ENCODE results near the gene CNOT10.

The CNOT10 gene

DNA sequence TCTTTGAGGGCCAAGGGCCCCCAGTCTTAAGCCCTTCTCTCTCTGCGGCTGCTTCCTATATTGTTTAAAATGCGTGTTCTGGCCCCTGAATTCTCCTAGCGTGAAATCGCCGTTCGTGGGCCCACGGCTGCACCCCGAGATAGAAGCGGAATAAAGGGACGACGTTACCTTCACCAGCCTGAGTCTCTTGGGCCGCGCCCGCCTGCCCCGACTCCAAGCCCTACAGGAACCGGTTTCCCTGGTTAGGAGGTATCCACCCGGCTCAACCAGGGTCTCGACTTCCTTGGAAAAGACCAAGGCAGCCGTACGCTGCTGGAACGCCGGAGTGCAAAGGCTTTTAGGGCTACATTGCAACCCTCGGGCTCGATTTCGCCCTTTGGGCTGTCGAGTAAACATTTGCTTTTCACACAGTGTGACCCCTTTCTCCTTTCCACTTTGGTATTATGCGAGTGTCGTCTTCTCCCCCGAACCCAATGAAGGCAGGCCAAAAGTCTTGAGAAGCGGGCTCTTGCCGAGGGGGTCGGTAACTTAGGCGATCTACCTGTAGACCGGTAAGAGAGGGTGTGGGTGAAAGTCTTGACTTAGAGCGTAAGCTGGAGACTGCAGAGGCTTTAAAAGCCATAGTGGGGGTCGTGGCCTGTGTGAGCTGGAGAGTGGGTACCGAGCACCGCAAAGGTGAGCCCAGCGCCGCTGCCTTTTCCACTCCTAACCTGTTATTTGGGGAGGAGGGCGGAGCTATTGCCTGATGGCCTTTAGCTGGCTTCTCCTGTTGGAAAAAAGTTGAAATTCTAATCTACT is 134.8 kb downstream of the CNOT10 start:
- Histone ChIP-seq H2AFZ (ENCODE audit: low read length) (no peak overlapping the region), H3K27ac (ENCODE audit: low read depth, low read length, poor library complexity, severe bottlenecking) (no peak overlapping the region), H3K4me3 (ENCODE audit: low read depth, low read length, poor library complexity, severe bottlenecking) (no peak overlapping the region), H3K9me3 (ENCODE audit: low read length) (no peaks in the 10 kb centered on the region), H3K79me2 (ENCODE audit: insufficient read depth, low read length) (no peaks in the 10 kb centered on the region), H3F3A (ENCODE audit: insufficient read depth, low read length) (no peaks in the 10 kb centered on the region), H3K36me3 (ENCODE audit: insufficient read depth, low read length) (no peaks in the 10 kb centered on the region; the same call in 1 of the 2 replicates), H3K27me3 (ENCODE audit: insufficient read depth, low read length) (no peaks in the 10 kb centered on the region; the same call in 1 of the 2 replicates), H3K4me2 (ENCODE audit: low read length) (no peak overlapping the region), H4K20me1 (ENCODE audit: insufficient read depth, low read length) (no peaks in the 10 kb centered on the region), H3K9me2 (ENCODE audit: low read depth, low read length) (no peaks in the 10 kb centered on the region), H3K9ac (ENCODE audit: low read length) (no peak overlapping the region), H3K4me1 (ENCODE audit: insufficient read depth, low read length, severe bottlenecking) (no peaks in the 10 kb centered on the region)
- TF ChIP-seq, protein P1, sequence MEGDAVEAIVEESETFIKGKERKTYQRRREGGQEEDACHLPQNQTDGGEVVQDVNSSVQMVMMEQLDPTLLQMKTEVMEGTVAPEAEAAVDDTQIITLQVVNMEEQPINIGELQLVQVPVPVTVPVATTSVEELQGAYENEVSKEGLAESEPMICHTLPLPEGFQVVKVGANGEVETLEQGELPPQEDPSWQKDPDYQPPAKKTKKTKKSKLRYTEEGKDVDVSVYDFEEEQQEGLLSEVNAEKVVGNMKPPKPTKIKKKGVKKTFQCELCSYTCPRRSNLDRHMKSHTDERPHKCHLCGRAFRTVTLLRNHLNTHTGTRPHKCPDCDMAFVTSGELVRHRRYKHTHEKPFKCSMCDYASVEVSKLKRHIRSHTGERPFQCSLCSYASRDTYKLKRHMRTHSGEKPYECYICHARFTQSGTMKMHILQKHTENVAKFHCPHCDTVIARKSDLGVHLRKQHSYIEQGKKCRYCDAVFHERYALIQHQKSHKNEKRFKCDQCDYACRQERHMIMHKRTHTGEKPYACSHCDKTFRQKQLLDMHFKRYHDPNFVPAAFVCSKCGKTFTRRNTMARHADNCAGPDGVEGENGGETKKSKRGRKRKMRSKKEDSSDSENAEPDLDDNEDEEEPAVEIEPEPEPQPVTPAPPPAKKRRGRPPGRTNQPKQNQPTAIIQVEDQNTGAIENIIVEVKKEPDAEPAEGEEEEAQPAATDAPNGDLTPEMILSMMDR (IDR thresholded peaks at IDR 0.05; ENCODE audit: low read length): no peak
- no peak for TF ChIP-seq EZH2 (IDR thresholded peaks at IDR 0.05; ENCODE audit: borderline replicate concordance, low read length)

DNA sequence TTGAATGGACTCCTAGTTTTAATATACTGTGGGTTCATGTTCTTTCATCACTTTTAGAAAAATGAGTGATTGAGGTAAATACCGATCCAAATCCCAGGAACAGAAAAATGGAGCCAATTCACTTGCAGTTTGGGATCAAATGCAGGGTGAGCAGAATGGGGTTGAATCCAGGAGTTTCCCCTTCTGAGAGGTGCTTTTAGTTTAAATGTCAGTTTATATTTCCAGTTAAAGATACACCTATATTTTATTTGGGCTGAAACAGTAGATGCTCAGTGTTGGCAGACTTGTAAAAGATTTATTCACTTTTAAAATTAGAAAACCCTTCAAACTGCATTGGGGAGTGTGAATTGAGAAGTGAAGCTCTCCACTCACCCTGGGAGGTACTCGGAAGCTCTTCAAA is 135.4 kb downstream of the CNOT10 start:
- H3K9me2 ChIP-seq (ENCODE audit: low read depth, low read length): no peaks in the 10 kb centered on the region
- no peaks in the 10 kb centered on the region; the same call in 1 of the 2 replicates for H3K36me3 ChIP-seq (ENCODE audit: insufficient read depth, low read length)

DNA sequence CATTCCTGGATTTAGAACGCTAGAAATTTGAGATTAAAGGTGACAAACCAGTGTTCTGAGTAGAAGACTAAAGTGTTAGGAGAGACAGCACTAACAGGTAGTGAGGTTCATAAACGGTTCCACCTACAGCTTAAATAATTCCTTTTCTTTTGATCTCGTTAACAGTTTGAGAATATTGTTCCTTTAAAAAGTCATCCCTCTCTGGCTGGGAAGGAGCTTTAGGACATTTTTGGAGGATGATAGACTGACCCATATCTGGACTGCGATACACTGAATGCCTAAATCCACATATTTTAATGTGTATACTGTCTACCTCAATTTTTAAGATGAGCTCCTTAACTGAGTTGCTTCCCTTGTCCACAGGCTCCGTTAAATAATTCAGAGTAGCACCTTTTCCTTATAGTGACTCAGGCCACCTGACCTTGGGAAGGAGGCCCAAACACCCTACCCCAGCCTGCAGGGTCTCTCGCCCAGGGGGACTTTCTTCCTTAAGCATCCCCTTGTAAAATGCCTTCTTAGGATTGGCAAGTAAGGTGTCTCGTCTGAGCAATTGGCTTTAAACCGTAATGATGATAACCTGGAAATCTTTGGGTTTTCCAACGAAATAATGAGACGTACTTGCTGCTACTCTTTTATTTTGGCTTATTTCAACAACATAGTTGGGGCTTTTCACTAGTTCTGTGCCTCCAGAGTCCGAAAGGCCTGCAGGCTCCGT is 136.1 kb downstream of the CNOT10 start:
- H3K4me3 ChIP-seq (ENCODE audit: low read depth, low read length, poor library complexity, severe bottlenecking): no peak overlapping the region
- H3K27me3 ChIP-seq (ENCODE audit: insufficient read depth, low read length): no peaks in the 10 kb centered on the region; the same call in 1 of the 2 replicates
- H3K4me2 ChIP-seq (ENCODE audit: low read length): no peak overlapping the region

More for the DNA sequence above, 135.4 kb downstream of the CNOT10 start:
- no peaks in the 10 kb centered on the region for H3K4me1 ChIP-seq (ENCODE audit: insufficient read depth, low read length, severe bottlenecking)
- no peaks in the 10 kb centered on the region for H4K20me1 ChIP-seq (ENCODE audit: insufficient read depth, low read length)
- TF ChIP-seq, protein P1 (IDR thresholded peaks at IDR 0.05; ENCODE audit: low read length): no peak
- no peak for TF ChIP-seq EZH2 (IDR thresholded peaks at IDR 0.05; ENCODE audit: borderline replicate concordance, low read length)
- H3K9me3 ChIP-seq (ENCODE audit: low read length): no peaks in the 10 kb centered on the region
- H2AFZ ChIP-seq (ENCODE audit: low read length): no peak overlapping the region
- no peak overlapping the region for H3K4me2 ChIP-seq (ENCODE audit: low read length)
- H3K9ac ChIP-seq (ENCODE audit: low read length): no peak overlapping the region
- H3K27me3 ChIP-seq (ENCODE audit: insufficient read depth, low read length): no peaks in the 10 kb centered on the region; the same call in 1 of the 2 replicates
- no peaks in the 10 kb centered on the region for H3F3A ChIP-seq (ENCODE audit: insufficient read depth, low read length)
- H3K27ac ChIP-seq (ENCODE audit: low read depth, low read length, poor library complexity, severe bottlenecking): no peak overlapping the region
- H3K4me3 ChIP-seq (ENCODE audit: low read depth, low read length, poor library complexity, severe bottlenecking): no peak overlapping the region
- no peaks in the 10 kb centered on the region for H3K79me2 ChIP-seq (ENCODE audit: insufficient read depth, low read length)

More for the DNA sequence above, 136.1 kb downstream of the CNOT10 start:
- H3K27ac ChIP-seq (ENCODE audit: low read depth, low read length, poor library complexity, severe bottlenecking): no peak overlapping the region
- H2AFZ ChIP-seq (ENCODE audit: low read length): no peak overlapping the region
- H4K20me1 ChIP-seq (ENCODE audit: insufficient read depth, low read length): no peaks in the 10 kb centered on the region
- no peak for TF ChIP-seq EZH2 (IDR thresholded peaks at IDR 0.05; ENCODE audit: borderline replicate concordance, low read length)
- TF ChIP-seq, protein P1 (IDR thresholded peaks at IDR 0.05; ENCODE audit: low read length): no peak
- H3K9me3 ChIP-seq (ENCODE audit: low read length): no peaks in the 10 kb centered on the region
- H3K9me2 ChIP-seq (ENCODE audit: low read depth, low read length): no peaks in the 10 kb centered on the region
- H3K4me1 ChIP-seq (ENCODE audit: insufficient read depth, low read length, severe bottlenecking): no peaks in the 10 kb centered on the region
- H3K36me3 ChIP-seq (ENCODE audit: insufficient read depth, low read length): no peaks in the 10 kb centered on the region; the same call in 1 of the 2 replicates
- no peaks in the 10 kb centered on the region for H3K79me2 ChIP-seq (ENCODE audit: insufficient read depth, low read length)
- no peaks in the 10 kb centered on the region for H3F3A ChIP-seq (ENCODE audit: insufficient read depth, low read length)
- no peak overlapping the region for H3K9ac ChIP-seq (ENCODE audit: low read length)

All from OCI-LY1 (cell line).